K562 (cell line): ENCODE data around the gene ETS2.

Source experiments
- CXXC5 ChIP-seq: fragments of 250-450 bp; sonication (Bioruptor Pico); IDR thresholded peaks from 2 replicates; pipeline ENCODE4 v1.8.0; 2022; ENCODE audit warnings: inconsistent platforms, mild to moderate bottlenecking, moderate library complexity
- ERF ChIP-seq: fragments of 450-650 bp; formaldehyde crosslinking; IDR thresholded peaks from 2 replicates; pipeline ENCODE4 v1.4.0; 2020; ENCODE audit warnings: mild to moderate bottlenecking, mixed read lengths
- NFYB ChIP-seq: IDR thresholded peaks from 2 replicates; pipeline ENCODE4 v1.6.1; 2011; ENCODE audit warnings: mild to moderate bottlenecking, moderate library complexity; ENCODE audit not compliant: insufficient read length; ENCODE audit errors: extremely low read depth
- RFX1 ChIP-seq: fragments of 450-650 bp; IDR thresholded peaks from 2 replicates; pipeline ENCODE4 v1.6.1; 2016; ENCODE audit warnings: mild to moderate bottlenecking, moderate library complexity
- RUNX1 ChIP-seq: sonication (generic); IDR thresholded peaks from 2 replicates; pipeline ENCODE4 v1.6.1; 2016; ENCODE audit warnings: antibody characterized with exemption, low read depth
- ZNF121 ChIP-seq: sonication (generic); formaldehyde crosslinking; conservative IDR thresholded peaks from 2 replicates; pipeline ENCODE4 v1.8.0; 2022; ENCODE audit warnings: missing genetic modification reagents
- ZNF431 ChIP-seq: sonication (generic); formaldehyde crosslinking; IDR thresholded peaks from 2 replicates; pipeline ENCODE4 v1.8.0; 2022; ENCODE audit warnings: mild to moderate bottlenecking, missing genetic modification reagents
- ZNF79 ChIP-seq: fragments of 250-450 bp; sonication (Bioruptor Pico); IDR thresholded peaks from 2 replicates; pipeline ENCODE4 v1.4.0; 2020; ENCODE audit warnings: low read depth, mild to moderate bottlenecking, moderate library complexity
- TF ChIP-seq, protein P1 (sequence below): fragments of 150-350 bp; conservative IDR thresholded peaks from 2 replicates; pipeline ENCODE4 v1.6.1; 2014; ENCODE audit warnings: low read length

DNA sequence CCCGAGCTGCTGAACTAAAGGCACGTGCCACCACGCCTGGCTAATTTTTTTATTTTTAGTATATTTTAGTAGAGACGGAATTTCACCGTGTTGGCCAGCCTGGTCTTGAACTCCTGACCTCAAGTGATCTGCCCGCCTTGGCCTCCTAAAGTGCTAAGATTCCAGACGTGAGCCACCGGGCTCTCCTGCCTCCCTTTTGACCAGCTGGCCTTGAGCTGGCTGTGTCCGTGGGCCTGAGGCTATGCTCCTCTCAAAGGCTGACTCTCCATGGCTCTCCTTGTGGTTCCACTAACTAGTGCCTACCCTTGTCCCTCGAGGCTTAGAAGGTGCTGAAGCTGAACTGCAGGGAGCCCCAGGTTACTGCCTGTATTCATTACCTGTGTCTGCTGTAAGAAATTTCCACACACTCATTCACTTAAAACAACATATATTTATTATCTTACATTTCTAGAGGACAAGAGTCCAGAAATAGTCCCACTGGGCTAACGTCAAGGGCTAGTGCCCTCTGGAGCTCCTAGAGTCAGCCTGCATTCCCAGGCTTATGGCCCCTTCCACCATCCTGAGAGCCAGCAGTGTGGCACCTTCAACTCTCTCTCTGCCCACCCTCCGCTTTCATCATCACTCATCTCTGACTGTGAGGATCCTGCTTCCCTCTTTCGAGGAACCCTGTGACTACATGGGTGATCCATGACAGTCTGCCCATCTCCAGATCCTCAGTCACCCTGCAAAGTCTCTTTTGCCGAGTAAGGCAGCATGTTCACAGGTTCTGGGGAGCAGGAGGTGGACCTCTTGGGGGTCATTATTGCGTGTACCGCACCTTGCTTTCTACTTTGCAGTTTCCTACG is 34.9 kb downstream of the ETS2 start:
- TF ChIP-seq ZNF431 (CRISPR knock-in tag) (no peak), CXXC5 (CRISPR knock-in tag) (no peak), ZNF79 (CRISPR knock-in tag) (no peak), ERF (CRISPR knock-in tag) (no peak), RUNX1 (no peak), ZNF121 (CRISPR knock-in tag) (no peak), NFYB (no peak), RFX1 (no peak)
- TF ChIP-seq, protein P1, sequence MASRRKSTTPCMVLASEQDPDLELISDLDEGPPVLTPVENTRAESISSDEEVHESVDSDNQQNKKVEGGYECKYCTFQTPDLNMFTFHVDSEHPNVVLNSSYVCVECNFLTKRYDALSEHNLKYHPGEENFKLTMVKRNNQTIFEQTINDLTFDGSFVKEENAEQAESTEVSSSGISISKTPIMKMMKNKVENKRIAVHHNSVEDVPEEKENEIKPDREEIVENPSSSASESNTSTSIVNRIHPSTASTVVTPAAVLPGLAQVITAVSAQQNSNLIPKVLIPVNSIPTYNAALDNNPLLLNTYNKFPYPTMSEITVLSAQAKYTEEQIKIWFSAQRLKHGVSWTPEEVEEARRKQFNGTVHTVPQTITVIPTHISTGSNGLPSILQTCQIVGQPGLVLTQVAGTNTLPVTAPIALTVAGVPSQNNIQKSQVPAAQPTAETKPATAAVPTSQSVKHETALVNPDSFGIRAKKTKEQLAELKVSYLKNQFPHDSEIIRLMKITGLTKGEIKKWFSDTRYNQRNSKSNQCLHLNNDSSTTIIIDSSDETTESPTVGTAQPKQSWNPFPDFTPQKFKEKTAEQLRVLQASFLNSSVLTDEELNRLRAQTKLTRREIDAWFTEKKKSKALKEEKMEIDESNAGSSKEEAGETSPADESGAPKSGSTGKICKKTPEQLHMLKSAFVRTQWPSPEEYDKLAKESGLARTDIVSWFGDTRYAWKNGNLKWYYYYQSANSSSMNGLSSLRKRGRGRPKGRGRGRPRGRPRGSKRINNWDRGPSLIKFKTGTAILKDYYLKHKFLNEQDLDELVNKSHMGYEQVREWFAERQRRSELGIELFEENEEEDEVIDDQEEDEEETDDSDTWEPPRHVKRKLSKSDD = no peak
